Upper lobe of left lung (tissue), 4 donors: ENCODE measurements around the gene CLBA1.

Source experiments
- EP300 ChIP-seq, 4 donors: sonication (generic); formaldehyde crosslinking; IDR thresholded peaks; one replicate each; pipeline ENCODE4 v1.5.1; 2017; ENCODE audit warnings: antibody characterized with exemption in 4 of 4, control low read depth in 2 of 4
- POLR2A ChIP-seq, 4 donors: fragments of 450-650 bp; IDR thresholded peaks; one replicate each; pipeline ENCODE4 v1.5.1; 2016 to 2017; ENCODE audit warnings: antibody characterized with exemption in 4 of 4, mild to moderate bottlenecking in 2 of 4
- POLR2AphosphoS5 ChIP-seq, 2 donors: sonication (generic); formaldehyde crosslinking; IDR thresholded peaks; one replicate each; pipeline ENCODE4 v1.5.1; 2017; ENCODE audit warnings: antibody characterized with exemption in 2 of 2
- TF ChIP-seq, protein P1 (sequence below), 6 experiments: fragments of 450-650 bp in 4 of 6; fragments of 200-600 bp in 2 of 6; sonication (generic) in 2 of 6; IDR thresholded peaks; one replicate each; pipeline ENCODE4 v1.5.1; 2016 to 2019; ENCODE audit warnings: antibody characterized with exemption in 6 of 6

DNA sequence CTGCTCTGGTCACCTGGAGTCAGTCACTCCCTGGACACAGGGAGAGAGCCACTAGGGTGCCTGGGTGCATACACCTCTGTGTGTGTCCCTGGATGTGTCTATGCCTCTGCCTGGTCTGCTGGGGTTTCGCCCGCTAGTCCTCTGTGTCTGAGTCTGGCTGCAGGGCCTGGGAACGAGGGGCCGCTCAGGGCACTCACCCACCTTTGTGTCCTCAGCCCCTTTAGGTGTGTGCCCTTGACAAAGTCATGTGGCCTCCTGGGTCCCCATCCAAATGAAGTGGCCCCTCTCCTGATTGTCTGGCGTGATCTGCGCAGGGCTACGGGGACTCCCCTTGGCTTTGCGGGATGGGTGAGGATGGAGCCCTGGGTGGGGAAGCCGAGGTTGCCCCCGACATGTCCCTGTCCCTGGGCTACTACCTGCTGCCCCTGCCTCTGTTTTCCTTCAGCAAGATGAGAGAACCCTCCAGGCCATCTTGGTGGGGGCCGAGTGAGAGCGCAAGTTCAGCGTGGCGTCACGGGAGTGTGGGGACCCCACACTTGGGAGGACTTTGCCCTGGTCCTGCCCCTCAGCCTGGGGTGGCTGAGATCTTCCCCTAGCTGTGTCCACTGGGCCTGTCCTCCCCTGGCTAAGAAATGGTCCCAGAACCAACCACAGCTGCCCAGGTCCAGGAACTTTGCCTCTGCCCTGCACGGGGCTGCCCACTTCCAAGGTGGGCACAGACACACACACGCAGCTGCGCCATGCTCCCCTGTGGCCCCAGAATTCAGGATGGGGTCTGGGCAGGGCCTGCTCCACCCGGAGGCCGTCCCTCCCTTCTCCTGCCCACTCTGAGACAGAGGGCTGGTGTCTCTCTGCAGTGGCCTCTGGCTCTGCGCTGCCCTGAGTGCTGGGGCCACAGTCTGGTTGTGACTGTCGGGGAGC, 4.7 kb upstream of the CLBA1 start:
- TF ChIP-seq POLR2AphosphoS5 (IDR thresholded peaks at IDR 0.05) (no peak), EP300 (IDR thresholded peaks at IDR 0.05) (no peak), POLR2A (IDR thresholded peaks at IDR 0.05) (no peak)
- TF ChIP-seq, protein P1, sequence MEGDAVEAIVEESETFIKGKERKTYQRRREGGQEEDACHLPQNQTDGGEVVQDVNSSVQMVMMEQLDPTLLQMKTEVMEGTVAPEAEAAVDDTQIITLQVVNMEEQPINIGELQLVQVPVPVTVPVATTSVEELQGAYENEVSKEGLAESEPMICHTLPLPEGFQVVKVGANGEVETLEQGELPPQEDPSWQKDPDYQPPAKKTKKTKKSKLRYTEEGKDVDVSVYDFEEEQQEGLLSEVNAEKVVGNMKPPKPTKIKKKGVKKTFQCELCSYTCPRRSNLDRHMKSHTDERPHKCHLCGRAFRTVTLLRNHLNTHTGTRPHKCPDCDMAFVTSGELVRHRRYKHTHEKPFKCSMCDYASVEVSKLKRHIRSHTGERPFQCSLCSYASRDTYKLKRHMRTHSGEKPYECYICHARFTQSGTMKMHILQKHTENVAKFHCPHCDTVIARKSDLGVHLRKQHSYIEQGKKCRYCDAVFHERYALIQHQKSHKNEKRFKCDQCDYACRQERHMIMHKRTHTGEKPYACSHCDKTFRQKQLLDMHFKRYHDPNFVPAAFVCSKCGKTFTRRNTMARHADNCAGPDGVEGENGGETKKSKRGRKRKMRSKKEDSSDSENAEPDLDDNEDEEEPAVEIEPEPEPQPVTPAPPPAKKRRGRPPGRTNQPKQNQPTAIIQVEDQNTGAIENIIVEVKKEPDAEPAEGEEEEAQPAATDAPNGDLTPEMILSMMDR (IDR thresholded peaks at IDR 0.05): no peak
